Thyroid gland (tissue), 4 donors: ENCODE data around the gene VCY. TPM values are rescaled to one million over a fixed set of nuclear protein-coding genes. Genes with fewer than 3 reads are reported as not detected.
"Not testable (repeated sequence)": the region's sequence is repeated elsewhere in the genome, so short reads cannot be mapped to it uniquely, and the experiment has no call there.

Source experiments
- DNase-seq, 2 donors: peaks; one replicate each; pipeline ENCODE4 v3.0.0-alpha.2; 2019
- H3K27ac ChIP-seq, 3 donors: fragments of 200-600 bp; sonication (generic); 1 replicate in 2 of 3; 2 replicates in 1 of 3; pipeline ENCODE4 v1.5.1; 2016 to 2019; ENCODE audit warnings: mild to moderate bottlenecking in 1 of 3, moderate library complexity in 1 of 3
- H3K27me3 ChIP-seq: fragments of 200-600 bp; sonication (generic); one replicate; pipeline ENCODE4 v1.5.1; 2019
- H3K36me3 ChIP-seq, 2 donors: fragments of 200-600 bp; sonication (generic); one replicate each; pipeline ENCODE4 v1.5.1; 2016 to 2019
- H3K4me1 ChIP-seq, 2 donors: fragments of 200-600 bp; sonication (generic); one replicate each; pipeline ENCODE4 v1.5.1; 2017 to 2019
- H3K4me3 ChIP-seq, 3 donors: fragments of 200-600 bp; sonication (generic); replicated peaks in 1 of 3; 1 replicate in 2 of 3; 2 replicates in 1 of 3; pipeline ENCODE4 v1.5.1; 2016; ENCODE audit warnings: mild to moderate bottlenecking in 1 of 3
- H3K9me3 ChIP-seq: fragments of 200-600 bp; sonication (generic); one replicate; pipeline ENCODE4 v1.5.1; 2017
- WGBS, 2 donors: methylation state at CpG; one replicate each; pipeline ENCODE4 v1.1.5; 2017; 5-methylcytosine and 5-hydroxymethylcytosine counted together
- intact Hi-C: fragments of 100-400 bp; cut with DNase I; formaldehyde crosslinking; loops from one replicate; pipeline ENCODE4 v1.15.1; 2023
- total RNA-seq, 4 donors: library from RNA; depleted of rRNA; stranded (reverse); fragments of >200 nt; gene quantifications; one replicate each; pipeline ENCODE4 v1.2.3, GENCODE V29; 2016

The VCY gene
- not detected for total RNA-seq

DNA sequence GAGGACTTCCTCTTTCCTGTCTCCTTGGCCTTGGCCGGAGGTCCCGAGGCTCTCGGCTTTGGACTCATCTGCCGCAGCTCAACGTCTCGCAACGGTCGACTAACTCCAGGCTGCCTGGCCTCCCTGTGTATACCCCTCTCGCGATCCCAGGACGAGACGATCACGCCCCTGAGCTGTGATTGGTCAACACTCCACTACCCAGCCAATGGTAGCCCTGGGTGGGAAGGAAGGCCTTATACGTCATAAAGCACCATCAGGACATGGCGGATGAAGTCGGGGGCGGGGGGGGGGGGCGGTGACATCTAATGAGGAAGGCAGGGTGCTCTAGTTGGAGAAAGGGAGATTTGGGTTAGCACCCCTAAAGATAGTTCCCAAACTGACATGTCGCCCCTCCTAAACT, at the start of gene VCY:
VCY (minus strand) TSS at position 101 of the 400 bp plus-strand sequence; CDS start at position 68, 33 bp downstream.
- H3K4me3 ChIP-seq, intact Hi-C loops, DNase-seq, H3K27me3 ChIP-seq, H3K36me3 ChIP-seq, H3K27ac ChIP-seq, H3K4me1 ChIP-seq, H3K9me3 ChIP-seq: not testable (repeated sequence)
- no CpG with 5 or more reads among the region's 19 CpGs for WGBS, 2 donors

DNA sequence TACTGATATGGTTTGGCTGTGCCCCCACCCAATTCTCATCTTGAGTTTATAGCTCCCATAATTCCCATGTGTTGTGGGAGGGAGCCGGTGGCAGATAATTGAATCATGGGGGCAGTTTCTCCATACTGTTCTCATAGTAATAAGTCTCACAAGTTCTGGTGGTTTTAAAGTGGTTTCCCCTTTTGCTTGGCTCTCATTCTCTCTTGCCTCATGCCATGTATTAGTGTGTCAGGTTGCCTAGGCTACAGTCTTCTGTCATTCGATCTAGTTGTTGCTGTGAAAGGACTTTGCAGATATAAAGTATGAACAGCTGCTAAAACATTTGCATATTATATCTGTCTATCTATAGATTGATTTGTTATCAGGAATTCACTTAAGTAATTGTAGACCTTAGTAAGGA, 44.1 kb upstream of the VCY start:
- DNase-seq, H3K4me3 ChIP-seq, H3K27ac ChIP-seq, H3K27me3 ChIP-seq, intact Hi-C loops, H3K4me1 ChIP-seq, H3K36me3 ChIP-seq, H3K9me3 ChIP-seq: not testable (repeated sequence)
- no CpG with 5 or more reads among the region's 2 CpGs for WGBS, 2 donors

DNA sequence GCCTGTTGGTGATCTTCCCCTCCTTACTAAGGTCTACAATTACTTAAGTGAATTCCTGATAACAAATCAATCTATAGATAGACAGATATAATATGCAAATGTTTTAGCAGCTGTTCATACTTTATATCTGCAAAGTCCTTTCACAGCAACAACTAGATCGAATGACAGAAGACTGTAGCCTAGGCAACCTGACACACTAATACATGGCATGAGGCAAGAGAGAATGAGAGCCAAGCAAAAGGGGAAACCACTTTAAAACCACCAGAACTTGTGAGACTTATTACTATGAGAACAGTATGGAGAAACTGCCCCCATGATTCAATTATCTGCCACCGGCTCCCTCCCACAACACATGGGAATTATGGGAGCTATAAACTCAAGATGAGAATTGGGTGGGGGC, 25.6 kb upstream of the VCY start:
- H3K4me3 ChIP-seq, H3K27ac ChIP-seq, H3K4me1 ChIP-seq, H3K27me3 ChIP-seq, intact Hi-C loops, H3K9me3 ChIP-seq, H3K36me3 ChIP-seq, DNase-seq: not testable (repeated sequence)
- WGBS, 2 donors: no CpG with 5 or more reads among the region's 2 CpGs

DNA sequence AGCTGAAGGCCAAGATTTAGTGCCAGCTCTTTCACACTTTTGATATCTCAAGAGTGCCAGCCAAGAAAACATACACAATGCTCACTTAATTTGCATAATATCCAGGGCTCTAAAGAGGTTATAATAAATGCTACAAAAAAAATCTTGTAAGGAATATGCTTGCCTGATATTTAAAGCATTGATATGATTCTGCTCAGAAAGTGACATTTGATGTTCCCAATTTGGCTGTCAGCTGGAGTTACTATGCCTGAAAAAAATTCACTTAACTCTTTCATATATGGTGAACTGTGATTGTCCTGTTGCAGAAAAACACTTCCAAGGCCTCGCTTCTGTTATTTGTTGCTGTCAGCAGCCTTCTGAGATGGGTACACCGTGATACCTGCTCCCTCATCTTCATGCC, 43.9 kb downstream of the VCY start:
- H3K9me3 ChIP-seq, H3K27me3 ChIP-seq, DNase-seq, H3K27ac ChIP-seq, H3K4me3 ChIP-seq, H3K4me1 ChIP-seq, intact Hi-C loops, H3K36me3 ChIP-seq: not testable (repeated sequence)
- 85 to 89% methylated on average over 2 of the region's 2 CpGs for WGBS, 2 donors

Other genes with a start within 250 kb of the VCY start
- gene VCY1B, start 69.8 kb upstream of the VCY start, total RNA-seq: not detected